Epidermal melanocyte (primary cell): ENCODE results near the gene NCOA1.
"Not testable (repeated sequence)": the region's sequence is repeated elsewhere in the genome, so short reads cannot be mapped to it uniquely, and the experiment has no call there.

ENCODE experiments used
- DNase-seq: peaks from one replicate; pipeline ENCODE4 v3.0.0; 2011; ENCODE audit warnings: low spot score; ENCODE audit not compliant: insufficient read length

The NCOA1 gene

GRCh38 chr2:24474053-24474452 lies 17.0 kb upstream of the NCOA1 start:
- no peak for DNase-seq

GRCh38 chr2:24477229-24477628 lies 13.8 kb upstream of the NCOA1 start:
- DNase-seq: no peak

- DNase-seq: no peak
These were observed 12.8 kb upstream of the NCOA1 start for GRCh38 chr2:24478243-24478642.

GRCh38 chr2:24480245-24480644 lies 10.8 kb upstream of the NCOA1 start:
- no peak for DNase-seq

- DNase-seq: no peak
These were observed 8.6 kb upstream of the NCOA1 start for GRCh38 chr2:24482251-24482971.

- no peak for DNase-seq
These were observed 8.1 kb upstream of the NCOA1 start for GRCh38 chr2:24482972-24483300.

GRCh38 chr2:24484677-24485076 lies 6.4 kb upstream of the NCOA1 start:
- DNase-seq: not testable (repeated sequence)

- DNase-seq: no peak
These were observed 5.9 kb upstream of the NCOA1 start for GRCh38 chr2:24485197-24485596.

- no peak for DNase-seq
These were observed 4.3 kb upstream of the NCOA1 start for GRCh38 chr2:24486636-24487205.

GRCh38 chr2:24489465-24490180 lies 1.4 kb upstream of the NCOA1 start:
- DNase-seq: no peak

GRCh38 chr2:24490181-24490689 lies 819 bp upstream of the NCOA1 start:
- DNase-seq: no peak

- DNase-seq: peak; percentile 48
These were observed 727 bp downstream of the NCOA1 start for GRCh38 chr2:24491542-24492420.

- no peak for DNase-seq
These were observed 1.6 kb downstream of the NCOA1 start for GRCh38 chr2:24492421-24493279.

- DNase-seq: no peak
These were observed 2.7 kb downstream of the NCOA1 start for GRCh38 chr2:24493713-24494112.

- no peak for DNase-seq
These were observed 3.4 kb downstream of the NCOA1 start for GRCh38 chr2:24494410-24494809.

- DNase-seq: no peak
These were observed 4.4 kb downstream of the NCOA1 start for GRCh38 chr2:24495451-24495850.

- DNase-seq: no peak
These were observed 5.9 kb downstream of the NCOA1 start for GRCh38 chr2:24496959-24497358.

GRCh38 chr2:24497685-24498084 lies 6.6 kb downstream of the NCOA1 start:
- DNase-seq: no peak

GRCh38 chr2:24498121-24498520 lies 7.1 kb downstream of the NCOA1 start:
- DNase-seq: no peak

GRCh38 chr2:24501813-24502212 lies 10.8 kb downstream of the NCOA1 start:
- DNase-seq: no peak
